ENCODE results near the gene GFY.

GFY gene

GRCh38 chr19:49425178-49425577 lies at the start of gene GFY:
Gene GFY, plus strand, starts transcription at chr19:49425388. Its CDS starts 1,043 bp downstream, at chr19:49426431.
- DNase-seq: no peak

GRCh38 chr19:49378512-49378911 lies 46.7 kb upstream of the GFY start:
- no peak for DNase-seq

GRCh38 chr19:49380391-49380790 lies 44.8 kb upstream of the GFY start:
- DNase-seq: no peak

- DNase-seq: no peak
Observed at GRCh38 chr19:49382639-49383038, 42.5 kb upstream of the GFY start.

- no peak for DNase-seq
Observed at GRCh38 chr19:49383599-49383998, 41.6 kb upstream of the GFY start.

- DNase-seq: peak; percentile 64
Observed at GRCh38 chr19:49387936-49388372, 37.2 kb upstream of the GFY start, which contains the start of gene KASH5. Gene KASH5, plus strand, starts transcription at chr19:49388249. Its CDS starts 2,635 bp downstream, at chr19:49390884.

- no peak for DNase-seq
Observed at GRCh38 chr19:49389406-49389805, 35.8 kb upstream of the GFY start.

- no peak for DNase-seq
Observed at GRCh38 chr19:49390131-49390928, 34.9 kb upstream of the GFY start.

GRCh38 chr19:49390929-49391359 lies 34.2 kb upstream of the GFY start:
- no peak for DNase-seq

- peak; percentile 80 for DNase-seq
Observed at GRCh38 chr19:49391581-49392399, 33.4 kb upstream of the GFY start.

GRCh38 chr19:49393881-49394280 lies 31.3 kb upstream of the GFY start:
- DNase-seq: no peak

- DNase-seq: no peak
Observed at GRCh38 chr19:49395581-49396407, 29.4 kb upstream of the GFY start.

GRCh38 chr19:49396738-49397505 lies 28.3 kb upstream of the GFY start:
- no peak for DNase-seq

- no peak for DNase-seq
Observed at GRCh38 chr19:49398001-49398615, 27.1 kb upstream of the GFY start.

GRCh38 chr19:49398931-49399330 lies 26.3 kb upstream of the GFY start:
- DNase-seq: no peak

- DNase-seq: no peak
Observed at GRCh38 chr19:49400029-49400428, 25.2 kb upstream of the GFY start.

- DNase-seq: no peak
Observed at GRCh38 chr19:49403404-49404187, 21.6 kb upstream of the GFY start.

GRCh38 chr19:49407079-49407478 lies 18.1 kb upstream of the GFY start:
- DNase-seq: no peak

GRCh38 chr19:49407482-49408015 lies 17.6 kb upstream of the GFY start:
- no peak for DNase-seq

GRCh38 chr19:49408816-49409440 lies 16.3 kb upstream of the GFY start:
- DNase-seq: no peak
